ENCODE measurements around the gene RPL13A. TPM values are rescaled to one million over a fixed set of nuclear protein-coding genes. Genes with fewer than 3 reads are reported as not detected.

The RPL13A gene
- total and polyA plus RNA-seq, 9 of the 15 experiments (the other 6 are each of a cell fraction or from before 2014, with no cell fraction given): 1,744 to 5,482 (median 2,949) TPM

GRCh38 chr19:49443366-49444099 lies 43.9 kb upstream of the RPL13A start (continued):
- TF ChIP-seq RBBP5 (IDR thresholded peaks at IDR 0.05; ENCODE audit: borderline replicate concordance, insufficient read depth, low read length, poor library complexity, severe bottlenecking) (no peak), ZNF384 (IDR thresholded peaks at IDR 0.05; ENCODE audit: low read depth, low read length) (no peak), PCBP2 (IDR thresholded peaks at IDR 0.05; ENCODE audit: low read depth, low read length, poor library complexity, severe bottlenecking) (no peak), MEIS2 (IDR thresholded peaks at IDR 0.05; ENCODE audit: partially characterized antibody) (no peak), JUND (IDR thresholded peaks at IDR 0.05; ENCODE audit: borderline replicate concordance, low read depth, low read length) (peak; percentile 18; the same call in 1 of the 2 replicates), JUND (tag; IDR thresholded peaks at IDR 0.05; ENCODE audit: borderline replicate concordance, low read depth, low read length) (no peak; the same call in 2 of the 3 replicates), IFI16 (CRISPR knock-in tag; IDR thresholded peaks at IDR 0.05) (no peak), KAT2B (IDR thresholded peaks at IDR 0.05; ENCODE audit: low read depth, low read length) (no peak), HES1 (IDR thresholded peaks at IDR 0.05; ENCODE audit: low read depth) (no peak), ZNF583 (CRISPR knock-in tag; IDR thresholded peaks at IDR 0.05) (no peak), TOE1 (IDR thresholded peaks at IDR 0.05; ENCODE audit: borderline replicate concordance) (peak; percentile 76; the same call in 1 of the 2 replicates), TOE1 (CRISPR knock-in tag; IDR thresholded peaks at IDR 0.05; ENCODE audit: borderline replicate concordance, low read depth) (0 out of 2 replicates have a peak, but pooled peaks have one; percentile 56), XRCC3 (IDR thresholded peaks at IDR 0.05) (no peak), SP1 (CRISPR knock-in tag; IDR thresholded peaks at IDR 0.05) (peak; percentile 84), ZNF436 (CRISPR knock-in tag; IDR thresholded peaks at IDR 0.05) (no peak), BRD4 (IDR thresholded peaks at IDR 0.05) (no peak), RBM15 (IDR thresholded peaks at IDR 0.05; ENCODE audit: insufficient read depth, low read length) (no peak), MAZ (CRISPR knock-in tag; conservative IDR thresholded peaks at IDR 0.05 in 1 of 2, IDR thresholded peaks at IDR 0.05 in 1 of 2) (peak; percentile 86 to 95), NR3C1 (CRISPR knock-in tag; IDR thresholded peaks at IDR 0.05) (no peak), SREBF2 (CRISPR knock-in tag; IDR thresholded peaks at IDR 0.05) (0 out of 2 replicates have a peak, but pooled peaks have one; percentile 53), KAT7 (CRISPR knock-in tag; IDR thresholded peaks at IDR 0.05; ENCODE audit: borderline replicate concordance) (no peak), FOXP4 (CRISPR knock-in tag; IDR thresholded peaks at IDR 0.05; ENCODE audit: borderline replicate concordance) (no peak), MYC (IDR thresholded peaks at IDR 0.05; ENCODE audit: low read depth, low read length) (peak; percentile 67; the same call in 1 of the 2 replicates), MYC (CRISPR knock-in tag; IDR thresholded peaks at IDR 0.05; ENCODE audit: borderline replicate concordance, low read depth) (peak; percentile 72; the same call in 1 of the 2 replicates), PRMT5 (CRISPR knock-in tag; IDR thresholded peaks at IDR 0.05) (no peak), CTBP1 (IDR thresholded peaks at IDR 0.05; ENCODE audit: borderline replicate concordance) (peak; percentile 94), PHB2 (IDR thresholded peaks at IDR 0.05; ENCODE audit: low read depth) (no peak), RFX5 (IDR thresholded peaks at IDR 0.05; ENCODE audit: low read depth, low read length) (no peak)
